HK-2 (cell line): ENCODE data around the gene SYT11.
"Not testable (repeated sequence)": the region's sequence is repeated elsewhere in the genome, so short reads cannot be mapped to it uniquely, and the experiment has no call there.

Experiments
- DNase-seq: peaks from one replicate; pipeline ENCODE4 v3.0.0-alpha.2; 2018; ENCODE audit not compliant: unreplicated experiment

Gene SYT11

GRCh38 chr1:155897746-155898145 is 38.4 kb downstream of the SYT11 start:
- no peak for DNase-seq

- no peak for DNase-seq
Measured at GRCh38 chr1:155898888-155899287, 39.5 kb downstream of the SYT11 start.

DNA sequence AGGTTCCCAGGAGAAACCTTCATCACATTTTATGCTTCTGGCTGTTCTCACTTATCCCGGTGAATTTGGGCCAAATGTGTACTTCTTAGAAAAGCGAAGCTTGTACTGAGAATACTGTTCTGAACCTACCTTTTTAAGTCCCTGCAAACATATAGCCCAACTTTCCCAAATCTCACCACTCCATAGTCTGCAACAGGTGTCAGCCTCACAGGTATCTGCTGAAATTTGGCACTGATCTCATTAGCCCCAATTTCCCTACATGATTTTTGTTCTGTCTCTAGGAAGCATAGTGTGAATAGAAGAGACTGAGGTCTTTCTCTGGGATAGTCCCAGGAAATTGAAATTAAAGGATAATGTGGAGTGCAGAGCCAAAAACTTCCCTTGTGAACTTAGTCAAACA is 40.3 kb downstream of the SYT11 start:
- no peak for DNase-seq

DNA sequence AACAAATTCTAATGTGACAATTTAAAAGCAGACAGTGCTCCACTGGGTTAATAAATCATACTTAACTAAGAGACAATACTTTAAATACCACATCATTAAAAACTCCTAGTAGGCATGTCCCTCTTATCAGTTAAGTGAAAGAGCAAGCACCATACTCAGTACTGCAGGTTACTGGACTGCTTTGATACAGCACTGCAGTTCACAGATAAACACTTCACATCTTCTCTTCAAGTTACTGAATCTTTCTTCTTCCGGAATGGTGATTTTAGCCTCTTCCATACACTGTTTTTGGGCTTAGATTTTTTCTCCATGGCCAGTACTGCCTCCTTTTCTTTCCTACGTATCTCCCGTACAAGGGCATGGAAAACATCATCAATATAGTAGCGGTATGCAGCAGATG is 40.8 kb downstream of the SYT11 start:
- DNase-seq = no peak

GRCh38 chr1:155904261-155904660 is 44.9 kb downstream of the SYT11 start:
- no peak for DNase-seq

GRCh38 chr1:155909894-155910293 is 50.5 kb downstream of the SYT11 start:
- no peak for DNase-seq

DNA sequence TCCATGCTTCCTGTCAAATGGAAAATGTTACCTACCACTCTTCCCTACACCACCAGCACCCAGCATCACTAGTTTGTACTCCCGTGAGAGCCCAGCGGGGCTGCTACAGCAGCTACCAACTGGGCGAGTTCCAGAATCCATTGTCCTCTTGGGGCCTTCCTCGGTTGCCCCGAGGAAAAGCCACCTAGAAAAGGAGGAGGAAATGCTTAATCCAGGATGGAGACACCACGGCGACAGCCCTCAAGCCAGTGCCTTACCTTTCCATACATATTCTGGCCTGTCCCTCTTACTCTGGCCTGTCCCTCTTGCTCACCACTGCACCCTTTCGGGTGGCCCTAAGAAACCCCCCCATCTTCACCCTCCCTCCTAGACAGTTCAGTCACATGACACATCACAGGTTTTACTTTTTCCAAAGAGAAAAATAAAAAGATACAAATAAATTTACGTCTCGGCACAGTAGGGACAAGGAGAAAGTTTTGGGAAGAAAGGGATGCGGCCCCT is 51.3 kb downstream of the SYT11 start:
- DNase-seq = peak; percentile 51

- DNase-seq = peak; percentile 95
Measured at GRCh38 chr1:155911156-155912055, 52.0 kb downstream of the SYT11 start, which contains the start of gene RIT1. RIT1 (minus strand) TSS chr1:155911349; CDS start chr1:155910761, 588 bp downstream.

GRCh38 chr1:155912056-155912536 is 52.7 kb downstream of the SYT11 start:
- peak; percentile 38 for DNase-seq

DNA sequence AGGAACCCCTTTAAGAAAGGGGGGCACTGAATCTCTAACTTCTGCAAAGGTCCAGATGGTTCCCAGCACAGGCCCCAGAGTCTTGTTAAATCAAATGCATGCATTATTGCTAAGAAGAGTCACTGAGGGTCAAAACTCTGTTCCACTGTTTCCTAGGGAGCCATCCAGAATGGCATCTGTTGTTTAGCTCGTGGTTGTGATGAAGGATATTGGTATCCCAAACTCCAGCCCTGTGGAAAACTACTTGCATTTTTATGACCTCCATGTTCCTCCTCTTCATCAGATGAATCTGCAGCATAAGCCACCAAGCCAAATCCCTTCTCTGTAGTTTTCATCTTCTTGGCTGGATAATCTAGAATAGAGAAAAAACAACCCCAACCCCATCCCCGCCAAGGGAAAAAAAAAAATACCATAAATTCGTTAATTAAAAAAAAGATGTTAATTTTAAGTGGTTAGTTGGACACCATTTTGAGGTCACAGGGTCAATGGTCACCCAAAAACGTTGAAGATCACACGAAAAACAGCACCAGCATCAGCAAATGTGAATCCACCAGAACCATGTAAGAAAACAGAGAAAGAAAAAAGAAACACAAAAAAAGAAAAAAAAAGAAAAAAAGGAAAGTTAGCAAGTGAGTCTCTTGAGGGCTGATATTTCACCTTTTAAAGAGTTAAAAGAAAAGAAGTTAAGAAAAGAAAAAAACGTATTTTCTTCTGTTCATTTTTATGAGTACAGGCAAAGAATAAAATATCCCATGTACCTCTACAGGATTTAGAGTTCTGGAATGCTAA is 54.8 kb downstream of the SYT11 start:
- no peak for DNase-seq

- DNase-seq = no peak
Measured at GRCh38 chr1:155918660-155919059, 59.3 kb downstream of the SYT11 start.

DNA sequence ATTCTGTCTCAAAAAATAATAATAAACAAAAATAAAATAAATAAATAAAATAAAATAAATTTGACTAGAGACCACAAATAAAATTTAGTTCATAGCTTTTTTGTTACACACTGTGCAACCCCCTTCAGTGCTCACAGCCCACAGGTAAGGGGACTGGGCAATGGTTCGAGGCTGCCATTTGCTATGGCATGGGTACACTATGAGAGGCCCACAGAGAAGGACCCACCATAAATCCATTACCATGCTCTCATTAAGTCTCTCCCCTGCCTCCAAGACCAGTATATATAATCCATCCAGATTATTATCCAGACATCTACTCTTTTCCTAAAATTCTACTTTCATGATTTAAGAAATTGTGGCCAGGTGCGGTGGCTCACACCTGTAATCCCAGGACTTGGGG is 60.4 kb downstream of the SYT11 start:
- no peak for DNase-seq

DNA sequence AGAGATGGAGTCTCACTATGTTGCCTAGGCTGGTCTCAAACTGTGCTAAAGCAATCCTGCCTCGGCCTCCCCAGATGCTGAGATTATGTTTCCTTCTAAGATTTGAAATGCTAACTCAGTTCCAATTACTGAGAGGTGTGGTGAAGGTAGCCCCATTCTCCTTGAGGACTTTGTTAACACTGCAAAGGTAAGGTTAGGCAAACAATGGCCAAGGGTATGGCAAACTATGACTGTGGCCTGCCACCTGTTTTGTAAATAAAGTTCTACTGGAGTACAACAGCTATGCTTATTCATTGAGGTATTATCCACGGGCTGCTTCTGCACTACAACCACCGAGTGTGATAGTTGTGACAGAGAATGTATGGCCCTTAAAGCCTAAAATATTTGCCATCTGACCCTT is 61.4 kb downstream of the SYT11 start:
- no peak for DNase-seq

DNA sequence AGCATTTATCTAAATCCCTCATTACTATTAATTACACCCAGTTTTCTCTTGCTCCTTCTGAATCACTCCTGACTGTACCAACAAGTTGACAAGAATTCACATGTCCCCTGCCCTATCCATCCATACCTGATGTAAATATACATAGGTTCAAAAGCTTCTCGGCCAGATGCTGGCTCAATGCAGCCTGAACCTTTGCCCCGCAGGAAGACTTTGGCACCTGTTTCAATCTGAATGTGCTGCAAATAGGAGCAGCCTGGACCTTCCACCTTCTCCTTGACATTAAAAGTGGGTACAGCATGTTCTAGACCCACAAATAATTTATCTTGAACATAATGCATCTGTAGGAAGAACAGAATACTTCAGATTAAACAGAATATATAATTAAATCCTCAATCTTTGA is 66.1 kb downstream of the SYT11 start:
- DNase-seq = no peak

DNA sequence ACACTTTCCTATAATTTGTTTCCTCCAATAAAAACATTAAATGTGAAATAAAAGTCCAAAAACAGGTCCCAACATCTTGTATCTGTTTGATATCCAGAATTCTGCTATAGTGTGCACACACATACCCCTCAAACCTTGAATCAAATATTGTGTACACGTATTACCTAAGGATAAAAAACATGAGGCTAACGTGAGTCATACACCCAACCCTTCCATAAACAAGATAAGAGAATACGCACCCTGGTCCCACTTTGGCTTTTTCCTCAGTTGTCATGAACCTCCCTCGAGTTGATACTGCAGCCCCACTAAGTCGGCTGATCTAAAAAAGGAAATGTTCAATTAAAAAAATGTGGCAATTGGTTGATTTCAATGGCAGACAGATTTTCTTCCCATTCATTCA is 69.7 kb downstream of the SYT11 start:
- no peak for DNase-seq

DNA sequence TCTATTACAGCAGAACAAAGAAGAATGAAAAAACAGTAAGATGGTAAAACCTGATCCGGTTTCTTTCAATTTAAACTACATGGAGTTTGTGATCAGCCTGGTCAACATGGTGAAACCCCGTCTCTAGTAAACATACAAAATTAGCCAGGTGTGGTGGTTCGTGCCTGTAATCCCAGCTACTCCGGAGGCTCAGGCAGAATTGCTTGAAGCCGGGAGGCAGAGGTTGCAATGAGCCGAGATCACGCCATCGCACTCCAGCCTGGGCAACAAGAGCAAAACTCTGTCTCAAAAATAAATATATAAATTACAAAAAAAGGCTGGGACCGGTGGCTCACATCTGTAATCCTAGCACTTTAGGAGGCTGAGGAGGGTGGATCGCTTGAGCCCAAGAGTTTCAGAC is 71.4 kb downstream of the SYT11 start:
- not testable (repeated sequence) for DNase-seq

DNA sequence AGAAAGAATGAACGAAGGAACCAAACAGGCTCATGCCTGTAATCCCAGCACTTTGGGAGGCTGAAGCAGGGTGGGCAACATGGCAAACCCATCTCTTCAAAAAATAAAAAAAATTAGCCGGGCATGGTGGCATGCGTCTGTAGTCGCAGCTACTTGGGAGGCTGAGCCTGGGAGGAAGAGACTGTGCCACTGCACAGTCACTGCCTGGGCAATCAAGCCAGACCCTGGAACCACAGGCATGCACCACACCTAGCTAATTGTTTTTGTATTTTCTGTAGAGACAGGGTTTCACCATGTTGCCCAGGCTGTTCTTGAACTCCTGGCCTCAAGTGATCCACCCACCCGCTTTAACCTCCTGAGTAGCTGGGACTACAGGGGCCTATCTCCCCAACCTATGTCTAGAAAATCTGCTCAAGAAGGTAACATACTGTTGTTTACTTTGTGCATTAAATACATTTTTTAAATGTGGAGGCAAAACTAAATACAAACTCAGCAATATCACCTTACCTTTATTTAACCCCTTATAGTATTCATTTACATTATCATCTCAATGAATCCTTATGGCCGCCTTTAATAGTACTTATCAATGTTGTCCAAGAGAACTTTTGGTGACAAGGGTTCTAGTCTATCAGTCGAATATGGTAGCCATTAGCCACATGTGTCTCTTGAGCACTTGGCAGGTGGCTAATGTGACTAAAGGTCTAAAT is 72.1 kb downstream of the SYT11 start:
- DNase-seq = no peak

DNA sequence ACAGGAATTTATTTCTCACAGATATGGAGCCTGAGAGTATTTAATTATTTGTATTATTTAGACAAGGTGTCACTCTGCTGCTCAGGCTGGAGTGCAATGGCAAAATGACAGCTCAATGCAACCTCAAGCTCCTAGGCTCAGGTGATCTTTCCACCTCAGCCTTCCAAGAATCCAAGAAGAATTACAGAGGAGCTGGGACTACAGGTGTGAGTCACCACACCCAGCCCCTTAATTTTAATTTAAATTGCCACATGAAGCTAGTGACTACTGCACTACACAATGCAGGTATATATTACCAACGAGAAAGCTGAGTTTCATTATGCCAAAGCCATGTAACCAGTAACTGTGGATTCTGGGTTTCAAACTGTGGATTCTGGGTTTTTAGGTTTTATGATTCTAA is 72.7 kb downstream of the SYT11 start:
- DNase-seq = no peak

DNA sequence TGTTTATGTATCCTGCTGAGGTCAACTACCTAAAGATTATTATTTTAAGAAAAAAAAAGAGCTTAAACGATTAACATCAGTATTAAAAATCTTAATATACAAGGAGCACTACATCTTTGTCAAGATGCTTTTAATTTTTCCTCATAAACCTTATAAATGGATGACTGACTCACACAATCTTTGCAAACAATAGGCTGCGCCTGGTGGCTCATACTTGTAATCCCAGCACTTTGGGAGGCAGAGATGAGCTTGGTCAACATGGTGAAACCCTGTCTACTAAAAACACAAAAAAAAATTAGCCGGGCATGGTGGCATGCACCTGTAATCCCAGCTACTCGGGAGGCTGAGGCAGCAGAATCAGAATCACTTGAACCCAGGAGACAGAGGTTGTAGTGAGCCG is 73.1 kb downstream of the SYT11 start:
- no peak for DNase-seq

DNA sequence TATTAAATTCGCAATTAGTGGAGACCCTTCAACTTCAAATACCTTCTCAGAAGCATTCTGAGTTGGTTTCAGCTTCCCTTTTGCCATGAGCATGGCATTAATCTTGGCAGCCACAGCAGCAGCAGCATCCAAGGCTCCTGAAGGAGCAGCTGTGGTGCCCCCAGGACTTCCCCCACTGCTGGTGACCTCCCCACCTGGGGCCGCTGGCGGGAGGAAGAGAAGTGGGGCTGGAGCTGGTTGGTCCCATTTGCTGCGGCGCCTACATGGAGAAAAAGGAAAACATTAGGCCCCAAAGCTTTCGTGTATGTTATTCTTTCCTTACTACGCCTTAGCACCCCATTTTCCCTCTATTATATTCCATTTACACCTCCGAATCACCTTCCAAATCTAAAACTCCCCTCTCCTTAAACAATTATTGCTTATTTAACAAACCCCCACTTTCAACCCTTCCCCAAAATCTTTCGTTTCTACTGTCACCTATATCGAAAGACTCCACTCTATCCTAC is 74.3 kb downstream of the SYT11 start:
- no peak for DNase-seq

DNA sequence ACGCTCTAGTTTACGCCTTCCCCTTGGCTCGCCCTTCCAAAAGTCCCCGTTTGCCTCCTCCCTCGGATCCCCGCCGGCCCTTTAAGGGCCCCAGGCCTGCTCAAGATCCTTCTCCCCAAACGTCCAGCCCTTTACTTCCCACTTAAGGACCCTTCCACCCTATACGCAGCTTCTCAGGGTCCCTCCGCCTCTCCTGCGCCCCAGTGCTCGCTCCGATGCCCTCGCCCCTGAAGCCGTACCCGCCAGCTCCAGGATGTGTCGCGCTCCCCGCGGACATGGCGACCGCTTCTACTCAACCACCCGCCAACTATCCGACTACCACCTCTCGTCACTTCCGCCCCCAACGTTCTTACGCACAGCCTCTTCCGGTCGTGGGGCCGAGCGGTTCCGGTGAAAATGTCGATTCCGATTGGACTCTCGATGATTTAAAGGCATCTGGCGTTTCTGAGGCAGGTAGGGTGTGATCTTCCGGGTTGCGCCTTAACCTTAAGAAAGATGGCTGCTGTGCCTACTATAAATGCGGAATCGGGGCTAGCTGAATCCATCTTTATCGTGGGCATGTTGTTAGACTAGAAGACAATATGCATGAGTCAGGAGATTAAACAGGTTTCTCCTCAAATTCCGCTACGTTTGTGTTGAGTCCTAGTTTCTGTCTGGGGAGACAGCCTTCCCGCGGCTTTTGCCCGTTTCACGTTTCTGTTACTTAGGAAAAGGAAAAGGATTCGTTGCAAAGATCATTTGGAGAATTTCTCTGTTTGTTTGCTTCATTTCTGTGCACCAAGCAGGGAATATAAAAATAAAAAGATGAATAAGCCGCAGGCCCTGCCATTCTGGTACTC is 74.9 kb downstream of the SYT11 start, which contains the start of gene KHDC4:
TSS of gene KHDC4 (minus strand) at position 317 of the 839 bp plus-strand sequence. CDS start at position 277, 40 bp downstream.
- peak; percentile 94 for DNase-seq
